GM18508 (cell line): ENCODE measurements around the gene CETN1.

Source experiments
- ATAC-seq: cut with Tn5 transposase; IDR thresholded peaks from one replicate; pipeline ENCODE4 v1.9.1; 2021; ENCODE audit warnings: moderate number of reproducible peaks; ENCODE audit not compliant: insufficient read depth, unreplicated experiment

CETN1 gene

GRCh38 chr18:574865-575645, 5.1 kb upstream of the CETN1 start:
- ATAC-seq, result no peak

DNA sequence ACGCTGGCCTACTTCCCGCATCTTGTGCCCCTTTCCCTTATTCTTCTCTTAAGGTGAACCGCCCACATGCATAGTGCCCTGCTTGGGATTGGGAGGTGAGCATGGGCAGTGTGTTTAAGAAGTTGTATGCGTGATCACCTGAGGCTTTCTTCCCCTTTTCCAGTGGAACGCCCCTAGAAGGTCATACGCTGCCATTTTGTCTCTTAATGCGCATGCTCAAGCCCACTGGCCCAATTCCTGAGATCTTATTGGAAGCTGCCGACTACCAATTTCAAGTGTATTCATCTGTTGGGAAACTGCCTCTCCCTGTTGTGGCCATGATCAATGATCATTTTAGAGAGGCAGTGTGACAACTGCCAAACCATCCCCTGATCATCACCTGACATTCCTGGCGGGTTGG, 3.3 kb upstream of the CETN1 start:
- no peak for ATAC-seq

GRCh38 chr18:577643-578375, 2.4 kb upstream of the CETN1 start:
- ATAC-seq, result no peak

- no peak for ATAC-seq
These were observed 942 bp upstream of the CETN1 start for GRCh38 chr18:579238-579637.

DNA sequence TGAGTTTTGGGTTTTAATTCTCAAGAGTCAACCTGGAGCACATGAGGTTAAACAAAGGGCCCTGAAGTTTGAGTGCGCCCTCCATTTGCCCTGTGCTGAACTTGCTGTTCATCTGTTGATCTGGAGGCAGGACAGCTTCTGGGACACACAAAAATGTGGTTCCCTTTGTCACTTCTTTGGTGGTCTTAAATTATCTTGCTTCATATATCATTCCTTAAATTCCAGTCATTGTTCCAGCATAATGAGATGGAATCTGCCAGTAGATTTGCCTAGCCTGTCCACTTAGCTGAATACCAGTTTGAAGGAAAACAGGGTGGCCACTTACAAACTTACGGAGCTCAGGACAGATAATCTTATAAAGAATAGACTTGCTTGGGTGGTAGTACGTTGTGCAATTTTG, 916 bp downstream of the CETN1 start:
- no peak for ATAC-seq

- no peak for ATAC-seq
These were observed 2.3 kb downstream of the CETN1 start for GRCh38 chr18:582465-582864.

GRCh38 chr18:595068-595467, 14.9 kb downstream of the CETN1 start:
- ATAC-seq, result no peak

DNA sequence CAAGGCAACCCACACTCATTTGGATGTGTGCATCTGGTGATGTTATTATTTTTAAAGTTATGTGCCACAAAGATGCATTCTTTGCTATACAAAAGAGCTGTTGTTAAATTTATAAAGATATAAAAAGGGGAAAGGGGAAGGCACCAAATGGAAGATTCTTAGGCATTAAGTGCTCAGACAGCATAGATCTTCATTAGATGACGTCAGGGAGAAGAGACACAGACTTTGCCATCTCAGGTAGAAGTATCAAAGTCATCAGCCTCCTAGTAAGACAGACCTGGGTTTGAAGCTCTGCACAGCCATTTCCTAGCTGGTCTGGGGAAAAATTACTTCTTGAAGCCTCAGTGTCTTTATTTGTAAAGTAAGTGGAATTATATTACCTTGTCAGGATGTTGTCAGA, 15.4 kb downstream of the CETN1 start:
- no peak for ATAC-seq

DNA sequence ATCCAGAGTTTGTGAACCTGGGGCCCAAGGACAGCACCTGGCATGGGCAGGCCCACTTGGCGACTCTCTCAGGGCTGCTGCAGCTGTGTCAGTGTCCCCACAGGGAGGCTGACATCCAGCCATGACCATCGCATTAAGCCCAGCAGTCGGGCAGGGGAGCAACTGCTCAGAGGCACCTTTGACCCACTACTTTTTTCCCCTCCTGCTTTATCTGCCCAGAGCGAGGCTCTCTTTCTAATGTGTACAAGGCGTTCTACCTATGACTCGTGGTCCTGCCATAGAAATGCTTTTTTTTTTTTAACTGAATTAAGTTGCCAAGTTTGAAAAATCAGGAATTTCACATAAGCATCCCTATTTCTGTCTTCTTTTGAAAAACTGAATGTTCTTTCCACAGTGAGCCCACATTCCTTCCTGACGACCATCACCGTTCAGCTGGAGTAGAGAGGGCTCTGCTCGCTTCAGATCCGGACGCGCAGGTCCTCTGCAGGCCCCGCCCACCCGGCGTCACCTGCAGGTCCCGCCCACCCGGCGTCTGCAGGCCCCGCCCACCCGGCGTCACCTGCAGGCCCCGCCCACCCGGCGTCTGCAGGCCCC, 16.2 kb downstream of the CETN1 start:
- no peak for ATAC-seq

- ATAC-seq, result no peak
These were observed 18.0 kb downstream of the CETN1 start for GRCh38 chr18:598124-598589.

DNA sequence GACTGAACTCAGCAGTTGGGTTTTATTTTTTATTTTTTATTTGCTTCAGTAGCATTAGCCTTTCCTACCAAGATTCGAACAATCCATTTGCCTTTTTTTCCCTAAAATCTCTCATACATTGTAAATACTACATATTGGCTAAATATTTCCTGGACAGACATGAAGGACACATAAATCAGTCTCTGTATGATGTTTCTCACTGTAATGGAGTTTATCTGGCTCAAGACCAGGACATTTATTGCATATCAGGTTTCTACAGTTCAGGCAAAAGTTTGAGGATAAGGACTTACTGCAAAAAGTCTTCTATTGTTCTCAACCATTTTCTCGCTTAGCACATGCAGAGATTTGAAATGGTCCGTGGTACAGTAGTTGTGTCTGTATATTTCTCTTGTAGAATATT, 19.9 kb downstream of the CETN1 start:
- no peak for ATAC-seq

GRCh38 chr18:604771-605170, 24.6 kb downstream of the CETN1 start:
- no peak for ATAC-seq

GRCh38 chr18:607930-608329, 27.8 kb downstream of the CETN1 start:
- no peak for ATAC-seq

- no peak for ATAC-seq
These were observed 30.2 kb downstream of the CETN1 start for GRCh38 chr18:610214-610928.

DNA sequence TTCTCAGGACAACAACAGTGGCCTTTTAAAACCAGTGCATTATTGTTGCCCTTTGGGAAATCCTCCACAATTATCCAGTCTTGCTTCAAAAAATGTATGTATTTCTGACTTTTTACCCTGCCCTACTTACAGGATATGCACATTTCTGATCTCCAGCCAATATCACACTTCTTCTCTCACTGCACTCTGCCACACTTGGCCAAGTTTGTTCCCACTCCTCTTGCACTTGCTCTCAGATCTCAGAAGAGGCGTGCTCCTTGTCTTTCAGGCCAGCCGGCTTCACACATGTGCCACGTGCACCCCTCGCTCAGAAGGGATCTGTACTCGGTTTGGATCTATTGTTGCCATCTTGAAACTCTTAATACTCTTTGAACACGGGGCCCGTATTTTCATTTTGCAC, 32.0 kb downstream of the CETN1 start:
- ATAC-seq, result no peak

- ATAC-seq, result no peak
These were observed 34.0 kb downstream of the CETN1 start for GRCh38 chr18:614193-614592.

DNA sequence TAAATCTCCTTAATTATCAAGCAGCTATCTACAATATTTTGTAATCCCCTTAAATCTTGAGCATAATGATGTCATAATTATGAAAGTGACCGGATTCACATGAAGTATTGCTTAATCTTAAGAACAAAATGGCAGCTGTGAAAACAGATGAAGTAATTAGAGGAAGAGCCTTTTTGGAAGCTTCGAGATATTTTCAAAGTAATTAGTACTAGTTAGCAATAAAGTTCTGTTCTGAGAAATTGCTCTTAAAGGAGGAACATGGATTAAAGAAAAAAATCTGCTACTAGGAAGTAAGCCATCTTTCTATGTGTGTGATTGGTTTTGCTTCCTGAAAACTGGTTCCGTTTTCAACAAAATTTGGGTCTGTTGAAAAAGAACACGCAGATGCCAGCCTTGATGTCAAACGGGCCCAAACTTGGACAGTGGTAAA, 34.9 kb downstream of the CETN1 start:
- ATAC-seq, result no peak

DNA sequence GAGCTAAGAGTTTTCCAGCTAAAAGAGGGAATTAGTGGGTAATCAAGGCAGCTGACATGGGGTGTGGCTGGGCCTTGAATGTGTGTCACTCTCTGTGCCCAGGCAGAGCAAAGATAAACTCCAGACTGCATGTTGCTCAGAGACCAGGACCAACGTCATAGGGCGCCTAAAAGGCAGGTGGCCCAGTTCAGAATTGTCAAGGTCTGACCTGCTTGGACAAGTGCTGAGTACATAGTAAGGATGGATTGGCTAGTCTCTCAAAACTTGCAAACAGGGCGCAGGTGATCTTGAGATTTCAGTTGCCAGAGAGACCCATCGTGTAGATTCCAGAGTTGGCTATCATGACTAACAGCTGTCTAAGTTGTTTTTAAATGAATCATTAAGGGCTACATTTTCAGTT, 35.6 kb downstream of the CETN1 start:
- no peak for ATAC-seq

- ATAC-seq, result no peak
These were observed 36.3 kb downstream of the CETN1 start for GRCh38 chr18:616380-616995.

DNA sequence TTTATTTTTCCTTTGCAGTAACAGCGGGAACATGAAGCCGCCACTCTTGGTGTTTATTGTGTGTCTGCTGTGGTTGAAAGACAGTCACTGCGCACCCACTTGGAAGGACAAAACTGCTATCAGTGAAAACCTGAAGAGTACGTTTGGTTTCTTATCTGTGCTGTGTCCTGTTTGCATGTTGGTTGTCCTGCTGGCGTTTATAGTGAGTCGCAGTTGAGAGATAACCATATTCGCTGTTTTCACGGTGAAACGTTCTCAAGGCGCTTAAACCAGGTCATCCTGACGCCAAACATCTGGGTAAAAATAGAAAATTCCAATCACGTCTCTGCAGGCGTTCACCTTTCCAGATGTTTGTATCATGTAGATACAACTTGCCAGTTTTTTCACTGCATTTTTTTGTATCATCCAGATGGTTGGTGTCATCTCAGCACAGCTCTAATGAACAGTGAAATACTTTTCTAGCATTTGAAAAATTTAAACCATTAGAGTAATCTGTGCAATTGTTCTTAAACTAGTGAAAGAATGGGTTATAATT, 37.9 kb downstream of the CETN1 start:
- no peak for ATAC-seq
